SH-SY5Y (cell line): ENCODE measurements around the gene CA10.

Experiments used
- GATA2 ChIP-seq: IDR thresholded peaks from 2 replicates; pipeline ENCODE4 v1.6.1; 2011; ENCODE audit warnings: mild to moderate bottlenecking, low read depth, low read length
- GATA3 ChIP-seq: IDR thresholded peaks from 2 replicates; pipeline ENCODE4 v1.6.1; 2011; ENCODE audit warnings: low read depth, mild to moderate bottlenecking, low read length, moderate library complexity

- TF ChIP-seq GATA2 (no peak), GATA3 (no peak)
These were observed 341.4 kb downstream of the CA10 start for GRCh38 chr17:51817117-51817516.
